Thoracic aorta (tissue), 2 donors: ENCODE measurements around the gene KCNK2. TPM values are rescaled to one million over a fixed set of nuclear protein-coding genes. Genes with fewer than 3 reads are reported as not detected.

Source experiments
- ATAC-seq: fragments of 150-250 bp; one replicate; pipeline ENCODE4 v1.8.0; 2017; ENCODE audit warnings: low read depth; ENCODE audit not compliant: insufficient number of reproducible peaks, low FRiP score
- DNase-seq: peaks from one replicate; pipeline ENCODE4 v3.0.0-alpha.2; 2020; ENCODE audit warnings: low spot score
- H3K27ac ChIP-seq, 2 donors: fragments of 200-600 bp; sonication (generic); 1 replicate in 1 of 2; 2 replicates in 1 of 2; pipeline ENCODE4 v1.5.1; 2016; ENCODE audit warnings: mild to moderate bottlenecking in 2 of 2, moderate library complexity in 2 of 2
- H3K27me3 ChIP-seq: fragments of 200-600 bp; sonication (generic); replicated peaks from 2 replicates; pipeline ENCODE4 v1.6.0; 2016; ENCODE audit warnings: mild to moderate bottlenecking; ENCODE audit not compliant: insufficient read depth
- H3K36me3 ChIP-seq: fragments of 200-600 bp; sonication (generic); one replicate; pipeline ENCODE4 v1.5.1; 2016
- H3K4me1 ChIP-seq, 2 donors: fragments of 200-600 bp; sonication (generic); 1 replicate in 1 of 2; 2 replicates in 1 of 2; pipeline versions ENCODE4 v1.5.1 to v1.6.0; 2016; ENCODE audit warnings: low read depth in 2 of 2, mild to moderate bottlenecking in 1 of 2; ENCODE audit not compliant: control insufficient read depth in 1 of 2
- H3K4me3 ChIP-seq: fragments of 200-600 bp; sonication (generic); 2 replicates; pipeline ENCODE4 v1.5.1; 2016; ENCODE audit warnings: mild to moderate bottlenecking
- H3K9me3 ChIP-seq: fragments of 200-600 bp; sonication (generic); 2 replicates; pipeline ENCODE4 v1.5.1; 2016
- total RNA-seq, 2 donors: library from RNA; depleted of rRNA; stranded (reverse); fragments of >200 nt; gene quantifications; one replicate each; pipeline versions ENCODE4 v1.1.0 to v1.2.3, GENCODE V29; 2016
- TF ChIP-seq, protein P1 (sequence below): fragments of 200-600 bp; sonication (generic); IDR thresholded peaks from one replicate; pipeline ENCODE4 v1.5.1; 2019; ENCODE audit warnings: antibody characterized with exemption

KCNK2 gene
- total RNA-seq, 2 donors from 2014 or later: 0.28 to 1.8 TPM

DNA sequence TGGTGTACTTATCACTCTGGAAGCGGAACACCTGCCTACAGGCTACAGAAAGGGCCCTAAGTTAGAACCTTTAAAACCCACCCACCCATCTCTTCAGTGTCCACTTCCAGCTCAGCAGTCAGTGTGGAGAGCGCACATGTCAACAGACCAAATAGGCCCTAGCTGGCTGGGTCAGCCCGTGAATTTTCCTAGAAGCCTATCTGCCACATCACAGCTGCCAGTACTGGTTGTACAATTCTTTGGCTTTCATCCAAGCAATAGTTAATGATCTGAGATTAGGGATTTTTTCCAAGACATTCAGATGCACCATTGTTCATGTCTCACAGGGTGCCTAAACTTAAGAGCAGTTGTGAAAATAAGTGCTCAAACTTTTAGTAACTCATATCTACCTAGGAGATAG lies 197.1 kb downstream of the KCNK2 start:
- no peak for ATAC-seq
- TF ChIP-seq, protein P1, sequence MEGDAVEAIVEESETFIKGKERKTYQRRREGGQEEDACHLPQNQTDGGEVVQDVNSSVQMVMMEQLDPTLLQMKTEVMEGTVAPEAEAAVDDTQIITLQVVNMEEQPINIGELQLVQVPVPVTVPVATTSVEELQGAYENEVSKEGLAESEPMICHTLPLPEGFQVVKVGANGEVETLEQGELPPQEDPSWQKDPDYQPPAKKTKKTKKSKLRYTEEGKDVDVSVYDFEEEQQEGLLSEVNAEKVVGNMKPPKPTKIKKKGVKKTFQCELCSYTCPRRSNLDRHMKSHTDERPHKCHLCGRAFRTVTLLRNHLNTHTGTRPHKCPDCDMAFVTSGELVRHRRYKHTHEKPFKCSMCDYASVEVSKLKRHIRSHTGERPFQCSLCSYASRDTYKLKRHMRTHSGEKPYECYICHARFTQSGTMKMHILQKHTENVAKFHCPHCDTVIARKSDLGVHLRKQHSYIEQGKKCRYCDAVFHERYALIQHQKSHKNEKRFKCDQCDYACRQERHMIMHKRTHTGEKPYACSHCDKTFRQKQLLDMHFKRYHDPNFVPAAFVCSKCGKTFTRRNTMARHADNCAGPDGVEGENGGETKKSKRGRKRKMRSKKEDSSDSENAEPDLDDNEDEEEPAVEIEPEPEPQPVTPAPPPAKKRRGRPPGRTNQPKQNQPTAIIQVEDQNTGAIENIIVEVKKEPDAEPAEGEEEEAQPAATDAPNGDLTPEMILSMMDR: no peak
- H3K9me3 ChIP-seq: no peaks in the 10 kb centered on the region
- H3K36me3 ChIP-seq: no peaks in the 10 kb centered on the region
- no peak overlapping the region for H3K4me3 ChIP-seq
- H3K27me3 ChIP-seq: no peaks in the 10 kb centered on the region
- no peak overlapping the region for H3K27ac ChIP-seq
- no peaks in the 10 kb centered on the region for H3K4me1 ChIP-seq
- no peak for DNase-seq

DNA sequence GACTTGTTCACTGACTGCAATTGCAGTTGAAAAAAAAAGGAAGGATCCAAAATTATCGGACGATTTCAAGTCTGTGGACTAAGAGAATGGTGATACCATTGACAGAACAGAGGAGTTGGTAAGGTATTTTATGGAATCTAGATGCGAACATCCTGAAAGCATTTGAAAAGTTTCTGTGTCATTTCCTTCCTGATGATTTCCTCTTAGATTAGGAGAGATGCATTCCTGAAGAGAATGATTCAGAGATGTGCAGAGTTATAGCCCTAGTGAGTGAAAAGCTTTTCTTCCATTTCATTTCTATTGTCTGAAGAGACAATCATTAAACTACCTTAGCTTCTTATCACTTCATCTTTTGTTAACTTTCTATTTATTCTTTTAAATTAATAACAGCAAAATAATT lies 200.0 kb downstream of the KCNK2 start:
- Histone ChIP-seq H3K27me3 (no peaks in the 10 kb centered on the region), H3K36me3 (no peaks in the 10 kb centered on the region), H3K4me1 (no peaks in the 10 kb centered on the region), H3K4me3 (no peak overlapping the region), H3K9me3 (no peaks in the 10 kb centered on the region), H3K27ac (no peak overlapping the region)
- DNase-seq: no peak
- no peak for ATAC-seq
- TF ChIP-seq, protein P1: no peak

DNA sequence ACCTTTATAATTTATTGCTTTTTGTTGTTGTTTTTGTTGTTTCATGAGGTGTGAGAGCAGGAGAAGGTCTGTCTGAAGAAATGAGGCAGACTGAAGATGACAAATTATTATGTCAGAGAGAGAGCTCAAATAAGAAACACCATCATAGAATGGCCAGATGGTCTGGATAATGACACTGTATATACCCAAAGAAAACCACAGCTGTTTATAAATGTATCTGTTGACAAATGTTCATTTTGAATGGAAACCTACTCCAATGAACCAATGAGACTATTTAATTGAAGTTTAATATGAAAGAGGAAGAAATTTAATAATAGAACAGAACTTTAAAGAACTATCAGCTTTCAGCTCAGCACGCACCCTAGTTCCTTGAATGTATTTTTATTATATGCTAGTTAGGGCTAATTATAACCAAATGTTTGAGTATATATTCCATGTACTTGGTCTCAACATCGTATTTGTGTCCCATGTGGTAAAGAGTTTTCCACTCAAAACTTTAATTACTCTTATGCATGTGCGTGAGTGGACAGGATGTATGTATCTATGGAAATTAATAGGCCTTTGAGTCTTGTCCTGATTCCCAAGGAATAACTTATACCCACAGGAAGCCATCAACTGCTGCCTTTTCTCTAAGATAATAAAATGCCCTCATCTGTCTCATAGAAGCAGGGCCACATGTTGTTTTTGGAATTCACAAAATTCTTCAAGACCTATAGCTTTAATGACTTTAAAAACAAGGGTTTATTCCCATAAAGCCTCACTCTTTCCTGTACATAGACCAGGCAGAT lies 202.7 kb downstream of the KCNK2 start:
- no peaks in the 10 kb centered on the region for H3K36me3 ChIP-seq
- ATAC-seq: no peak
- no peaks in the 10 kb centered on the region for H3K4me1 ChIP-seq
- no peak overlapping the region for H3K27ac ChIP-seq
- no peaks in the 10 kb centered on the region for H3K9me3 ChIP-seq
- no peak overlapping the region for H3K4me3 ChIP-seq
- DNase-seq: no peak
- TF ChIP-seq, protein P1: no peak
- no peaks in the 10 kb centered on the region for H3K27me3 ChIP-seq
